Fibroblast of the aortic adventitia (primary cell): ENCODE measurements around the gene MRPS25. TPM values are rescaled to one million over a fixed set of nuclear protein-coding genes. Genes with fewer than 3 reads are reported as not detected.

Experiments
- DNase-seq: peaks from one replicate; pipeline ENCODE4 v3.0.0-alpha.2; 2010; ENCODE audit warnings: low read depth
- H3K4me3 ChIP-seq: 2 replicates; pipeline ENCODE4 v1.5.1; 2011; ENCODE audit warnings: low read depth, mild to moderate bottlenecking, control low read depth, low read length, moderate library complexity
- CTCF ChIP-seq: IDR thresholded peaks from 2 replicates; pipeline ENCODE4 v1.5.1; 2011; ENCODE audit warnings: mild to moderate bottlenecking, low read length, control low read depth, inconsistent platforms; ENCODE audit not compliant: insufficient read depth
- total RNA-seq: library from RNA; depleted of rRNA; stranded (reverse); fragments of >200 nt; gene quantifications from 2 replicates; pipeline ENCODE4 v1.2.3, GENCODE V29; 2012; ENCODE audit warnings: low replicate concordance

MRPS25 gene
- total RNA-seq: 12.7 and 17.0 TPM in 2 replicates

- TF ChIP-seq CTCF: no peak
- peak within 1 kb of the TSS; percentile 95 for H3K4me3 ChIP-seq
- peak; percentile 88 for DNase-seq
These were observed at the start of gene MRPS25 for GRCh38 chr3:15064835-15065549. TSS of gene MRPS25 (minus strand) at chr3:15065315. CDS start at chr3:15065194, 121 bp downstream.

- no peak for TF ChIP-seq CTCF
- no peak overlapping the region for H3K4me3 ChIP-seq
These were observed 48.8 kb upstream of the MRPS25 start for GRCh38 chr3:15113884-15114283.

GRCh38 chr3:15113471-15113870 is 48.4 kb upstream of the MRPS25 start:
- no peak overlapping the region for H3K4me3 ChIP-seq
- no peak for TF ChIP-seq CTCF
- no peak for DNase-seq

More at GRCh38 chr3:15113884-15114283, 48.8 kb upstream of the MRPS25 start:
- DNase-seq: no peak

DNA sequence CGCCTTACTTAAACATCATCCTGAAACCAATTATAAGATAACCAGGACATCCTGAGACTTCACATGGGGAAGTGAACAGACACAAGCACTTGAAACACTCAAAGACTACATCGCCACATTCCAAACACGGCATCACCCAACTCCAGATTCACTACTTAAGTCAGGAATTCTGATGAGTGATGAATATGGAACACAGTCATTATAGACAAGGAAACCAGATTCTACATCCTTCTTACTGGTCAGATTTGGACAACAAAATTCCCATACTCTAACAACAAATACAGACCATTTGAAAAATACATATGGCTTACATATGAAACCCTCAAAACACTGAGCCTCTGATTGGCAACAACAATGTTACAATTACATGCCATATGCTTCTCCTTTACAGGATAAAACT is 46.9 kb upstream of the MRPS25 start:
- no peak overlapping the region for H3K4me3 ChIP-seq
- DNase-seq: no peak
- TF ChIP-seq CTCF: no peak

DNA sequence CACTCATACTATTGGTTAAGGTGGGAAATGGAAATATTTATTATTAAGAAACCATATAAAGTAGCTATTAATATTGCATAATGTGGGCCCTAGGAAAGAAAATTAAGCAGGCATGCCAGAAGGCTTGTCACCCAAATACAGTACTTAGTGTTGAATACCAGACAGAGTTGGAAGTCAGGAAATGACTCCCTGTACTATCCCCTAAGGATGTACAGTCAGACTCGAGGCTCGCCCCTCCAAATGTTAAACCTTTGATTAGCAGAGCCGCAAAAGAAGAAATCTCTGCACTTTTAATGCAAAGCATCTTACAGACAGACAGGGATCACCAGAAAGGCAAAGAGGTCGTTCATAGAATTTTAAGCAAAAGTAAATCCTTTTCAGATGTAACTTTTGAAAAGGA is 45.1 kb upstream of the MRPS25 start:
- no peak for TF ChIP-seq CTCF
- no peak for DNase-seq

DNA sequence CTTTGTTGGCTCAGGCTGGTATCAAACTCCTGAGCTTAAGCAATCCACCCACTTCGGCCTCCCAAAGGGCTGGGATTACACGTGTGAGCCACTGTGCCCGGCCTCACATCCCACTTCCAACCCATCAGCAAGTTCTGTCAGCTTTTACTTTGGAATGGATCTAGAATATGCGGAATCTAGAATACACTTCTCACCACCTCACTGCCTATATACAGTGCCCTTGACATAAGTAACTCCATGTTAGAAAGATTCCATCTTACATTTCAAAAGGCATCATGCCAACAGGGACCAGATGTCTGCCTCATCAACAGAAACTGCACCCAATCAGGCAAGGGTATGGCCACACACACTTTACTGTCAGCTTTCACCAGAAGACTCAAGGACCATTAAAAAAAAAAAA is 43.8 kb upstream of the MRPS25 start:
- no peak for DNase-seq
- H3K4me3 ChIP-seq: no peak overlapping the region
- no peak for TF ChIP-seq CTCF

More for the DNA sequence above, 45.1 kb upstream of the MRPS25 start:
- H3K4me3 ChIP-seq: no peak overlapping the region

DNA sequence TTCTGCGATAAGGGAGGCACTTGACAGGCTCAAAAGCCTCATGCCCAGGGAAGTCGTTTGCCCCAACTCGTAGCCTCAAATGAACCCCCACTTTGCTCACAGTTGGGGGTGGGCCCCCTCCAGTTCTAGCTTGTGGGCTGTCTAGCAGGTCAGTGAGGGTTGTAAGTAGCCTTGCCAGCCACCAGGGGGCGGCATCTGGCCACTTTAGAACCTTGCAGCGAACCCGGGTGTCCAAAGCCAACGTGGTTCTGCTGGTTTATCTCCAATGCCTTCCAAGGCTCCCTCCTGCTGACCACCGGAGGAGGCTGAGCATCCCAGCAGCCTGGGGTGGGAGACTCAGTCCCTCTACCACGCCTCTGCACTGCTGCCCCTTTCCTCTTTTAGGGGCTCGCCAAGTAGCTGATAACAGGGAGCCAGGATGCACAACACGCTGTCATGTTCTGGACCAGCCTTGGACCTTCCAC is 43.0 kb upstream of the MRPS25 start:
- H3K4me3 ChIP-seq: peak overlapping the region; percentile 17
- peak; percentile 81 for DNase-seq
- TF ChIP-seq CTCF: peak; percentile 93
